ENCODE data around the gene TNKS1BP1. TPM values are rescaled to one million over a fixed set of nuclear protein-coding genes. Genes with fewer than 3 reads are reported as not detected.

The TNKS1BP1 gene
- total RNA-seq, 1 donor from 2014 or later = 198 TPM

GRCh38 chr11:57348636-57349313 is 24.0 kb upstream of the TNKS1BP1 start:
- Mint-ChIP-seq H3K27ac (ENCODE audit: unreplicated experiment) (no peak overlapping the region), H3K9me3 (ENCODE audit: unreplicated experiment) (peaks cover 8% of the 10 kb centered on the region), H3K4me3 (ENCODE audit: unreplicated experiment) (peak overlapping the region; percentile 46), H3K27me3 (ENCODE audit: unreplicated experiment) (peaks cover 1% of the 10 kb centered on the region), H3K36me3 (ENCODE audit: unreplicated experiment) (peaks cover 7% of the 10 kb centered on the region), H3K4me1 (ENCODE audit: low read depth, unreplicated experiment) (peaks cover 15% of the 10 kb centered on the region)
- TF ChIP-seq CTCF (IDR thresholded peaks at IDR 0.05; ENCODE audit: partially characterized antibody, unreplicated experiment) = no peak
- DNase-seq = no peak

GRCh38 chr11:57348052-57348451 is 23.3 kb upstream of the TNKS1BP1 start:
- DNase-seq = no peak
- no peak overlapping the region for H3K4me3 Mint-ChIP-seq (ENCODE audit: unreplicated experiment)

GRCh38 chr11:57347336-57347735 is 22.6 kb upstream of the TNKS1BP1 start:
- Mint-ChIP-seq H3K4me3 (ENCODE audit: unreplicated experiment) (no peak overlapping the region), H3K9me3 (ENCODE audit: unreplicated experiment) (peaks cover 8% of the 10 kb centered on the region), H3K4me1 (ENCODE audit: low read depth, unreplicated experiment) (peaks cover 26% of the 10 kb centered on the region), H3K36me3 (ENCODE audit: unreplicated experiment) (peaks cover 7% of the 10 kb centered on the region), H3K27ac (ENCODE audit: unreplicated experiment) (peak overlapping the region; percentile 1), H3K27me3 (ENCODE audit: unreplicated experiment) (peaks cover 5% of the 10 kb centered on the region)
- DNase-seq = no peak
- no peak for TF ChIP-seq CTCF (IDR thresholded peaks at IDR 0.05; ENCODE audit: partially characterized antibody, unreplicated experiment)

More at GRCh38 chr11:57348052-57348451, 23.3 kb upstream of the TNKS1BP1 start:
- Mint-ChIP-seq H3K9me3 (ENCODE audit: unreplicated experiment) (peaks cover 8% of the 10 kb centered on the region), H3K4me1 (ENCODE audit: low read depth, unreplicated experiment) (peaks cover 19% of the 10 kb centered on the region), H3K36me3 (ENCODE audit: unreplicated experiment) (peaks cover 7% of the 10 kb centered on the region), H3K27ac (ENCODE audit: unreplicated experiment) (no peak overlapping the region), H3K27me3 (ENCODE audit: unreplicated experiment) (peaks cover 2% of the 10 kb centered on the region)
- TF ChIP-seq CTCF (IDR thresholded peaks at IDR 0.05; ENCODE audit: partially characterized antibody, unreplicated experiment) = no peak

GRCh38 chr11:57345555-57346211 is 20.9 kb upstream of the TNKS1BP1 start:
- peak; percentile 85 for TF ChIP-seq CTCF (IDR thresholded peaks at IDR 0.05; ENCODE audit: partially characterized antibody, unreplicated experiment)
- Mint-ChIP-seq H3K4me3 (ENCODE audit: unreplicated experiment) (peak overlapping the region; percentile 72), H3K27me3 (ENCODE audit: unreplicated experiment) (peaks cover 9% of the 10 kb centered on the region), H3K4me1 (ENCODE audit: low read depth, unreplicated experiment) (peaks cover 33% of the 10 kb centered on the region), H3K9me3 (ENCODE audit: unreplicated experiment) (peaks cover 7% of the 10 kb centered on the region), H3K36me3 (ENCODE audit: unreplicated experiment) (peaks cover 3% of the 10 kb centered on the region), H3K27ac (ENCODE audit: unreplicated experiment) (peak overlapping the region; percentile 41)
- peak; percentile 63 for DNase-seq

- H3K4me1 Mint-ChIP-seq (ENCODE audit: low read depth, unreplicated experiment) = peaks cover 36% of the 10 kb centered on the region
- no peak for TF ChIP-seq CTCF (IDR thresholded peaks at IDR 0.05; ENCODE audit: partially characterized antibody, unreplicated experiment)
- peaks cover 12% of the 10 kb centered on the region for H3K36me3 Mint-ChIP-seq (ENCODE audit: unreplicated experiment)
- H3K4me3 Mint-ChIP-seq (ENCODE audit: unreplicated experiment) = peak overlapping the region; percentile 72
- H3K27me3 Mint-ChIP-seq (ENCODE audit: unreplicated experiment) = peaks cover 17% of the 10 kb centered on the region
- H3K9me3 Mint-ChIP-seq (ENCODE audit: unreplicated experiment) = peaks cover 13% of the 10 kb centered on the region
- no peak overlapping the region for H3K27ac Mint-ChIP-seq (ENCODE audit: unreplicated experiment)
- DNase-seq = no peak
Observed at GRCh38 chr11:57344826-57345225, 20.1 kb upstream of the TNKS1BP1 start.
